SK-N-SH (cell line): ENCODE data around the gene KSR2. TPM values are rescaled to one million over a fixed set of nuclear protein-coding genes. Genes with fewer than 3 reads are reported as not detected.

Source experiments
- CTCF ChIA-PET: fragments of 300-600, 350-600 bp; formaldehyde crosslinking; extraction: SDS; loops from one replicate; lab custom pipeline; 2021; lab: Yijun Ruan, JAX
- POLR2A ChIA-PET: fragments of 350-600 bp; sonication (Branson Sonifier 250); formaldehyde crosslinking; extraction: SDS; loops from one replicate; lab custom pipeline; 2020; ENCODE audit warnings: antibody characterized with exemption, inconsistent platforms; lab: Yijun Ruan, JAX
- DNase-seq: peaks from one replicate; pipeline ENCODE4 v3.0.0; 2012
- H2AFZ ChIP-seq: fragments of 200-600 bp; sonication (generic); 2 replicates; pipeline ENCODE4 v1.8.1; 2016; ENCODE audit warnings: antibody characterized with exemption, mild to moderate bottlenecking, low read depth
- H3F3A ChIP-seq: fragments of 200-600 bp; sonication (generic); replicated peaks from 2 replicates; pipeline ENCODE3; 2016; ENCODE audit warnings: antibody characterized with exemption, mild to moderate bottlenecking; ENCODE audit not compliant: insufficient read depth
- H3K27ac ChIP-seq, 2 experiments: fragments of 200-500 bp in 1 of 2; fragments of 200-600 bp in 1 of 2; sonication (Bioruptor generic) in 1 of 2; sonication (generic), shearing (Covaris generic) in 1 of 2; 2 replicates each; pipeline versions ENCODE4 v1.5.1 to v1.6.1; 2014 to 2016; ENCODE audit warnings: low read depth in 2 of 2, inconsistent platforms in 1 of 2, low read length in 1 of 2, mild to moderate bottlenecking in 1 of 2, mixed read lengths in 1 of 2
- H3K27me3 ChIP-seq: fragments of 200-600 bp; sonication (generic), shearing (Covaris generic); 2 replicates; pipeline ENCODE4 v1.6.1; 2016; ENCODE audit warnings: mixed run types; ENCODE audit not compliant: insufficient read depth
- H3K36me3 ChIP-seq, 2 experiments: fragments of 200-500 bp in 1 of 2; fragments of 200-600 bp in 1 of 2; sonication (Bioruptor generic) in 1 of 2; sonication (generic) in 1 of 2; replicated peaks in 1 of 2; 2 replicates each; pipeline versions ENCODE3 to v1.5.1; 2014 to 2016; ENCODE audit warnings: low read length in 1 of 2, mild to moderate bottlenecking in 1 of 2; ENCODE audit not compliant: insufficient read depth in 2 of 2, control insufficient read depth in 1 of 2
- H3K4me1 ChIP-seq, 2 experiments: fragments of 200-500 bp in 1 of 2; fragments of 200-600 bp in 1 of 2; sonication (Bioruptor generic) in 1 of 2; sonication (generic), shearing (Covaris generic) in 1 of 2; 2 replicates each; pipeline versions ENCODE4 v1.5.1 to v1.6.1; 2014 to 2016; ENCODE audit warnings: low read depth in 1 of 2, low read length in 1 of 2, mixed run types in 1 of 2; ENCODE audit not compliant: insufficient read depth in 2 of 2, control insufficient read depth in 1 of 2
- H3K4me2 ChIP-seq: fragments of 200-600 bp; sonication (generic), shearing (Covaris generic); 2 replicates; pipeline ENCODE4 v1.6.1; 2017; ENCODE audit warnings: mixed run types
- H3K4me3 ChIP-seq, 2 experiments: fragments of 200-500 bp in 1 of 2; fragments of 200-600 bp in 1 of 2; sonication (Bioruptor generic) in 1 of 2; sonication (generic), shearing (Covaris generic) in 1 of 2; 2 replicates each; pipeline versions ENCODE4 v1.5.1 to v1.8.1; 2014 to 2016; ENCODE audit warnings: low read depth in 2 of 2, inconsistent platforms in 1 of 2, low read length in 1 of 2, mild to moderate bottlenecking in 1 of 2, mixed read lengths in 1 of 2, moderate library complexity in 1 of 2
- H3K79me2 ChIP-seq: fragments of 200-600 bp; sonication (generic); 2 replicates; pipeline ENCODE4 v1.8.1; 2017; ENCODE audit warnings: mild to moderate bottlenecking; ENCODE audit not compliant: insufficient read depth
- H3K9ac ChIP-seq: fragments of 200-600 bp; sonication (generic); 2 replicates; pipeline ENCODE4 v1.6.1; 2017; ENCODE audit warnings: mixed run types
- H3K9me2 ChIP-seq: fragments of 200-600 bp; sonication (generic); 2 replicates; pipeline ENCODE4 v1.6.1; 2017; ENCODE audit warnings: mixed run types
- H3K9me3 ChIP-seq: fragments of 200-600 bp; sonication (generic); 2 replicates; pipeline ENCODE4 v1.6.1; 2017; ENCODE audit warnings: mixed run types, mild to moderate bottlenecking, moderate library complexity
- H4K20me1 ChIP-seq: fragments of 200-600 bp; sonication (generic); 2 replicates; pipeline ENCODE4 v1.6.1; 2017; ENCODE audit warnings: mild to moderate bottlenecking, mixed run types; ENCODE audit not compliant: insufficient read depth
- CHD2 ChIP-seq: fragments of 150-350 bp; IDR thresholded peaks from 2 replicates; pipeline ENCODE4 v1.6.1; 2018; ENCODE audit warnings: low read length; ENCODE audit not compliant: partially characterized antibody
- CTCF ChIP-seq: fragments of 200-600 bp; sonication (generic); IDR thresholded peaks from 2 replicates; pipeline ENCODE4 v1.6.1; 2017; ENCODE audit warnings: antibody characterized with exemption, mild to moderate bottlenecking, moderate library complexity
- EP300 ChIP-seq, 2 experiments: IDR thresholded peaks; 2 replicates each; pipeline versions ENCODE4 v1.4.0 to v1.6.1; 2012; ENCODE audit warnings: borderline replicate concordance in 1 of 2, low read depth in 1 of 2, low read length in 1 of 2
- FOSL2 ChIP-seq: IDR thresholded peaks from 2 replicates; pipeline ENCODE4 v1.4.0; 2012; ENCODE audit warnings: low read depth, mild to moderate bottlenecking, moderate library complexity, borderline replicate concordance
- FOXM1 ChIP-seq: IDR thresholded peaks from 2 replicates; pipeline ENCODE4 v1.4.0; 2012; ENCODE audit warnings: low read depth, mild to moderate bottlenecking
- GABPA ChIP-seq: IDR thresholded peaks from 2 replicates; pipeline ENCODE4 v1.4.0; 2012; ENCODE audit warnings: low read depth, mild to moderate bottlenecking
- GATA2 ChIP-seq: sonication (generic); formaldehyde crosslinking; IDR thresholded peaks from 2 replicates; pipeline ENCODE4 v1.5.0; 2020; ENCODE audit warnings: mild to moderate bottlenecking, missing genetic modification reagents
- IRF3 ChIP-seq: fragments of 150-350 bp; IDR thresholded peaks from 2 replicates; pipeline ENCODE4 v1.6.1; 2016; ENCODE audit warnings: mild to moderate bottlenecking, low read depth, low read length
- MEF2A ChIP-seq: IDR thresholded peaks from 2 replicates; pipeline ENCODE4 v1.4.0; 2012; ENCODE audit warnings: low read depth, borderline replicate concordance
- MXI1 ChIP-seq: IDR thresholded peaks from 2 replicates; pipeline ENCODE4 v1.6.1; 2012; ENCODE audit warnings: mild to moderate bottlenecking, low read depth, low read length, improper control_type of control experiment
- NFIC ChIP-seq: IDR thresholded peaks from 2 replicates; pipeline ENCODE4 v1.4.0; 2012; ENCODE audit warnings: borderline replicate concordance
- NRF1 ChIP-seq: IDR thresholded peaks from 2 replicates; pipeline ENCODE4 v1.6.1; 2012; ENCODE audit warnings: low read depth, mild to moderate bottlenecking, low read length
- POLR2AphosphoS5 ChIP-seq: IDR thresholded peaks from 2 replicates; pipeline ENCODE4 v1.6.1; 2012; ENCODE audit warnings: low read depth, low read length
- RAD21 ChIP-seq: IDR thresholded peaks from 2 replicates; pipeline ENCODE4 v1.6.1; 2012; ENCODE audit warnings: mild to moderate bottlenecking, low read length
- RFX5 ChIP-seq: IDR thresholded peaks from 2 replicates; pipeline ENCODE4 v1.6.1; 2012; ENCODE audit warnings: mild to moderate bottlenecking, improper control_type of control experiment, low read length
- RXRA ChIP-seq: IDR thresholded peaks from 2 replicates; pipeline ENCODE4 v1.4.0; 2012; ENCODE audit warnings: low read depth, mild to moderate bottlenecking, borderline replicate concordance
- TCF12 ChIP-seq: IDR thresholded peaks from 2 replicates; pipeline ENCODE4 v1.4.0; 2012
- USF2 ChIP-seq: fragments of 150-350 bp; IDR thresholded peaks from 2 replicates; pipeline ENCODE4 v1.6.1; 2017; ENCODE audit warnings: antibody characterized with exemption, low read length, low read depth, borderline replicate concordance
- YY1 ChIP-seq: IDR thresholded peaks from 2 replicates; pipeline ENCODE4 v1.4.0; 2012; ENCODE audit warnings: low read depth, mild to moderate bottlenecking
- ZBTB33 ChIP-seq: IDR thresholded peaks from 2 replicates; pipeline ENCODE4 v1.4.0; 2012; ENCODE audit warnings: low read depth, borderline replicate concordance
- WGBS: methylation state at CpG from one replicate; pipeline ENCODE4 v1.1.6; 2017; ENCODE audit warnings: low lambda C conversion rate; 5-methylcytosine and 5-hydroxymethylcytosine counted together
- polyA plus RNA-seq, 3 experiments: library from polyadenylated mRNA; depleted of rRNA; stranded (reverse); fragments of >200 nt; gene quantifications; 2 replicates each; pipeline ENCODE4 v1.2.3, GENCODE V29; 2012
- TF ChIP-seq, protein P1 (sequence below): IDR thresholded peaks from 2 replicates; pipeline ENCODE4 v1.4.0; 2012; ENCODE audit warnings: low read depth
- TF ChIP-seq, protein P2 (sequence below): IDR thresholded peaks from 2 replicates; pipeline ENCODE4 v1.4.0; 2012; ENCODE audit warnings: low read depth, borderline replicate concordance

The KSR2 gene
- polyA plus RNA-seq, 1 of the 3 experiments (the other 2 are of a cell fraction): 0.12 TPM

DNA sequence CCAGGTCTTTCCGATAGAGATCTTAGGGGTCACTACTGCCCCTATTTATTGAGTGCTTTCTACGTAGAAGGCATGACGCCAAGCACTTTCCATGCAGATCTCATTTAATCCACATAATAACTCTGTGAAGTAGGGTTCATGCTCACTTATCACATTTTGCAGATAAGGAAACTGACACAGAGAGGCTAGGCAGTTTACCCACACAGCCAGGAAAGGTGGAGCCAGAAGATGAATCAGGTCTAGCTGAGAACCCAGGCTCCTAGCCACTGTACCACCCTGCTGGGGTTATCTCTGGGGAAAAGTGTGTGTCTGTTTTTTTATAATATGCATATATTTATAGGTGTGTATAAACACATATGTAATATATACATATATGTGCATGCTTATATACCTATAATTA is 83.6 kb downstream of the KSR2 start:
- Histone ChIP-seq H3K36me3 (no peaks in the 10 kb centered on the region), H4K20me1 (no peaks in the 10 kb centered on the region), H3K9ac (no peak overlapping the region), H3K4me2 (no peak overlapping the region), H3K4me3 (no peak overlapping the region), H3K27ac (no peak overlapping the region), H3F3A (no peaks in the 10 kb centered on the region), H2AFZ (no peak overlapping the region), H3K9me3 (no peaks in the 10 kb centered on the region), H3K4me1 (no peaks in the 10 kb centered on the region), H3K79me2 (no peaks in the 10 kb centered on the region), H3K9me2 (no peaks in the 10 kb centered on the region), H3K27me3 (no peaks in the 10 kb centered on the region)
- 72% methylated on average over 2 of the region's 3 CpGs for WGBS
- TF ChIP-seq CHD2 (no peak), RXRA (no peak), FOXM1 (no peak), MEF2A (no peak), NFIC (no peak), CTCF (no peak)
- TF ChIP-seq, protein P1, sequence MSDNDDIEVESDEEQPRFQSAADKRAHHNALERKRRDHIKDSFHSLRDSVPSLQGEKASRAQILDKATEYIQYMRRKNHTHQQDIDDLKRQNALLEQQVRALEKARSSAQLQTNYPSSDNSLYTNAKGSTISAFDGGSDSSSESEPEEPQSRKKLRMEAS: no peak
- no peak for DNase-seq
- POLR2A ChIA-PET: no interaction called here
- CTCF ChIA-PET: interaction anchor here (2.6 kb wide), 1 partner anchor 28 kb away, joined by 10 read pairs; no protein-coding TSS in a partner anchor

GRCh38 chr12:117884161-117884560 is 84.6 kb downstream of the KSR2 start:
- no peaks in the 10 kb centered on the region for H3K4me1 ChIP-seq
- DNase-seq: no peak
- H3K9ac ChIP-seq: no peak overlapping the region
- no peaks in the 10 kb centered on the region for H3K27me3 ChIP-seq
- ChIA-PET CTCF (interaction anchor here (1.4 to 2.6 kb wide), 2 partner anchors 9 to 27 kb away, joined by 10 read pairs; no protein-coding TSS in a partner anchor), POLR2A (no interaction called here)
- no peaks in the 10 kb centered on the region for H3K79me2 ChIP-seq
- no peak overlapping the region for H2AFZ ChIP-seq
- no peaks in the 10 kb centered on the region for H3F3A ChIP-seq
- H3K9me2 ChIP-seq: no peaks in the 10 kb centered on the region
- no peaks in the 10 kb centered on the region for H4K20me1 ChIP-seq
- H3K36me3 ChIP-seq: no peaks in the 10 kb centered on the region
- 41% methylated on average over 3 of the region's 3 CpGs for WGBS
- no peak overlapping the region for H3K4me2 ChIP-seq
- no peak overlapping the region for H3K4me3 ChIP-seq
- no peak overlapping the region for H3K27ac ChIP-seq
- no peaks in the 10 kb centered on the region for H3K9me3 ChIP-seq
- TF ChIP-seq RAD21 (no peak), YY1 (no peak), TCF12 (no peak), NRF1 (no peak), ZBTB33 (no peak), USF2 (no peak), MXI1 (no peak), NFIC (no peak), IRF3 (no peak), RFX5 (no peak), GABPA (no peak), FOSL2 (no peak), GATA2 (CRISPR knock-in tag) (no peak), EP300 (IDR thresholded peaks at IDR 0.05; ENCODE audit: borderline replicate concordance in 1 of 2, low read depth in 1 of 2, low read length in 1 of 2) (no peak), RXRA (no peak), POLR2AphosphoS5 (no peak)
- TF ChIP-seq, protein P1: no peak
- TF ChIP-seq, protein P2, sequence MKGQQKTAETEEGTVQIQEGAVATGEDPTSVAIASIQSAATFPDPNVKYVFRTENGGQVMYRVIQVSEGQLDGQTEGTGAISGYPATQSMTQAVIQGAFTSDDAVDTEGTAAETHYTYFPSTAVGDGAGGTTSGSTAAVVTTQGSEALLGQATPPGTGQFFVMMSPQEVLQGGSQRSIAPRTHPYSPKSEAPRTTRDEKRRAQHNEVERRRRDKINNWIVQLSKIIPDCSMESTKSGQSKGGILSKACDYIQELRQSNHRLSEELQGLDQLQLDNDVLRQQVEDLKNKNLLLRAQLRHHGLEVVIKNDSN: no peak
